ENCODE results near the gene ROS1.
"Not testable (repeated sequence)": the region's sequence is repeated elsewhere in the genome, so short reads cannot be mapped to it uniquely, and the experiment has no call there.

Gene ROS1

DNA sequence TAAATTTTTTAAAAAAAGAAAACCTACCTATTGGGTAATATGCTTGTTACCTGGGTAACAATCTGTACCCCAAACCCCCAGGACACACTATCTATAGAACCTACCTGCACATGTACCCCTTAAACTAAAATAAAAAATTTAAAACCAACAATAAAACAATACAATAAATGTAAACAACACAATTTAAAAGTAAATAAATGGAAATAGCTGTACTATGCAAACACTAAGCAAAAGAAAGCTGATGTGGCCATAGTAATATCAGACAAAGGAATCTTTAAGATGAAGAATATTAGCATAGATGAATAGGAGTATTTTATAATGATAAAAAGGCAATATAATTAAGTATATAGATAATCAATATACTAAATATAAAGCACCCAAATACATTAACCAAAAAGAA, 50.3 kb downstream of the ROS1 start:
- no peak for DNase-seq

DNA sequence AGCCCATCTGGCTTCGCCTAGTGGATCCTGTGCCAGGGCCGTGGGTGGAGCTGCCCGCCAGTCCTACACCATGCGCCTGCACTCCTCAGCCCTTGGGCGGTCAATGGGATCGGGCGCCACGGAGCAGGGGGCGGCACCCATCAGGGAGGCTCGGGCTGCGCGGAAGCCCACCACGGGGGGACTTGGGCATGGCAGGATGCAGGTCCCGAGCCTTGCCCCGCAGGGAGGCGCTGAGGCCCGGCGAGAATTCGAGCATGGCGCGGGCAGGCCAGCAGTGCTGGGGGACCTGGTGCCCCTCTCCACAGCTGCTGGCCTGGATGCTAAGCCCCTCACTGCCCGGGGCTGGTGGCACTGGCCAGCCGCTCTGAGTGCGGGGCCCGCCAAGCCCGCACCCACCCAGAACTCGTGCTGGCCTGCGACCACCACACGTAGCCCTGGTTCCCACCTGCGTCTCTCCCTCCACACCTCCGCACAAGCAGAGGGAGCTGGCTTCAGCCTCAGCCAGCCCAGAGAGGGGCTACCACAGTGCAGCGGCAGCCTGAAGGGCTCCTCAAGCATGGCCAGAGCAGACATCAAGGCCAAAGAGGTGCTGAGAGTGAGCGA, 52.4 kb downstream of the ROS1 start:
- DNase-seq = no peak

DNA sequence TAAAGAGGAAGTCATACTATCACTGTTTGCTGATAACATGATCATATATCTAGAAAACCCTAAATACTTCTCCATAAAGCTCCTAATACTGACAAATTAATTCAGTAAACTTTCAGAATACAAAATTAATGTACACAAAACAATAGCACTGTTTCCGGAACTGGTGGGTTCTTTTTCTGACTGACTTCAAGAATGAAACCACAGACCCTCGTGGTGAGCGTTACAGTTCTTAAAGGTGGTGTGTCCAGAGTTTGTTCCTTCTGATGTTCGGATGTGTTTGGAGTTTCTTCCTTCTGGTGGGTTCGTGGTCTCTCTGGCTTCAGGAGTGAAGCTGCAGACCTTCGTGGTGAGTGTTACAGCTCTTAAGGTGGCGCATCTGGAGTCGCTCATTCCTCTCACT, 53.5 kb downstream of the ROS1 start:
- DNase-seq = not testable (repeated sequence)

DNA sequence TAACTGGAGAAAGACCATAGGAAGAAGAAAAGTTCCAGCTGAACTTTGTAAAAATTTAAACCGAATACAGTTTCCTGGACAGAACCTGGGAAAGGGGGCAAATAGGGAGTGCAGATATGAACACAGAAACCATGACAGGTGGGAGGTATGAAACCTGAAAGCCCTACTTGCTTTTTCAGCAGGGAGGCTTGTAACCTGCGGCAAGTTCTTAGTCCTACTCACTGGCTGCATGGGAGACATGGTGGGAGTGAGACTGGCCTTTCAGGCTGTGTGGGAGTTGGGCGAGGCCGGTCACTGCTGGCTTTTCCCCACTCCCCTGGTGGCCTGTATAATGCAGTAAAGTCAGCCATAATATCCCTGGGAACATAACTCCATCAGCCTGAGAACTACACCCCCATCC, 54.2 kb downstream of the ROS1 start:
- DNase-seq = no peak

DNA sequence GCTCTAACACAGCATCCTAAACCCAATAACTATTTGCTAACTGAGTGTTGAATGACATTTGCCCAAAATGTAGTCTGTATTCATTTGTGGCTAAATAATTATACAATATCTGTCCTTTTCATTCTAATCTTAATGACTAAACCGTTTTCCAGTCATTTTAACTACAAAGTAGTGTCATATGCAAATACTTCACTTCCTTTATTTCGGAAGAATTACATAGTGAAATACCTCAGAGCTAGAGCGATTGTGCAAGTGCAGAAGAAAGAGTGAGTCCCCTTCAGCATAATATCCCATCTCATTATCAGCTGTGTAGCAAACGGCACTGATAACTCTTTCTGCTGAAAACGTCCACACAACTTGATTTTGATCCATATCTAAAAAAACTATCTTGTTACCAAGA, 66.2 kb downstream of the ROS1 start:
- no peak for DNase-seq

DNA sequence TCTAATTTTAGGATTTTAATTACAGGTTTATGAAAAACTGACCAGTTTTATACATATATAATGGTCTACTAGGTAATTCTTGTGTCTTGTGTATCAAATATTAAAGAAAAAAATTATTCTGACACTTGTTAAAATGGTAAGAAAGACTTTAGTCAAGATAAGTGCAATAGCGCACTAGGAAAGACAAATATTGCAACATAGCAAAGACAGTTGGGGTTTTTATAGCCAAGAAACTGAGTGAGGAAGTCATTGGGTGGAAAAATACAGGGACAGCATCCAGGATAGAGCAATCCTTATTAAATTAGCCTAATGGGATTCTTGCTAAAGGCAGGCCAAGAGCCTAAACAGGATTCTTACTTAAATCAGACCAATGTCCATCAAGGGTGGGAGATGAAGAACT, 71.1 kb downstream of the ROS1 start:
- no peak for DNase-seq

DNA sequence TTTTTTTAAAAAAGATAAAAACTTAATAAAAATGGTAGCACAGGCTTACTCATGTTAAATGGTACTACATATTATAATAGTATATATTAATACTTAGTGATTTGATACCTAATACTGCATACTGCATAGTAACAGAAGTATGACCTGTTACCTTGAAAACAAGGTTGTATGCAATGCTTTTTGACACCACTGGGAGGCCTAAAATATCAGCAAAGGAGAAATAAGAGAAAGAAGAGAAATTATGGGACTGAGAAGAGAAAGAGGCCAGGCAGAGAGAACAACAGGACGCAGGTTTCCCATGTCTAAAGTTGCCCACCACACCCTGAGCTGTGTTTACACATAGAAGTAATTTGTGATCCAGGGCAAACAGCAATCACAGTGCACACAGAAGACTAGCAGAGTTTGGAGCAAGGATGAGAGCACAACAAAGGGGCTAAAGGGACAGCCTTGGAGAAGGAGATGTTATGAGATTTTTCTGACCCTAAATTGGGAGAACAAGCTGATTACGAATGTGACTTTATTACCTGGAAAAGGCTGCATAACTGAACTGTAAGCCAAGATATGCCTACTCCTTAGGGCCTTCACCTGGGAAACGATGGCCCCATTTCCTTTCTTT, 73.2 kb downstream of the ROS1 start:
- peak; percentile 30 for DNase-seq

DNA sequence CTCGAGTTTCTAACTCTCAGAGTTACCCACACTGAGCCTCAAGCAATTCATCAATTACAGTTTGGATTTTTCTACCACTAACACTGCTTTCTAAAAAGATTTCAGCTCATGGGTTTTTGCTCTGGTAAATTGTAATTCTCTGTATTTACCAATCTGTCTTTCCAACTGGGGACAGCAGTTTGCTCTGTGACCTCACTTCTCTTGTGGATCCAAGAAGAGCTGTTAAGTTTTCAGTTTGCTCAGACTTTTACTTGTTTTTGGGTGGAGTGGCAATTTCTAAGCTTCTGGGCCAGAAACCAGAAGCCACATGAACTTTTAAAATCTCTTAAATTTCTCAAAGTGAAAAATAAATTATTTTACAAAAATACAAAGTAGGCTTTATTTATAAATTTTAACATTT, 74.2 kb downstream of the ROS1 start:
- no peak for DNase-seq

DNA sequence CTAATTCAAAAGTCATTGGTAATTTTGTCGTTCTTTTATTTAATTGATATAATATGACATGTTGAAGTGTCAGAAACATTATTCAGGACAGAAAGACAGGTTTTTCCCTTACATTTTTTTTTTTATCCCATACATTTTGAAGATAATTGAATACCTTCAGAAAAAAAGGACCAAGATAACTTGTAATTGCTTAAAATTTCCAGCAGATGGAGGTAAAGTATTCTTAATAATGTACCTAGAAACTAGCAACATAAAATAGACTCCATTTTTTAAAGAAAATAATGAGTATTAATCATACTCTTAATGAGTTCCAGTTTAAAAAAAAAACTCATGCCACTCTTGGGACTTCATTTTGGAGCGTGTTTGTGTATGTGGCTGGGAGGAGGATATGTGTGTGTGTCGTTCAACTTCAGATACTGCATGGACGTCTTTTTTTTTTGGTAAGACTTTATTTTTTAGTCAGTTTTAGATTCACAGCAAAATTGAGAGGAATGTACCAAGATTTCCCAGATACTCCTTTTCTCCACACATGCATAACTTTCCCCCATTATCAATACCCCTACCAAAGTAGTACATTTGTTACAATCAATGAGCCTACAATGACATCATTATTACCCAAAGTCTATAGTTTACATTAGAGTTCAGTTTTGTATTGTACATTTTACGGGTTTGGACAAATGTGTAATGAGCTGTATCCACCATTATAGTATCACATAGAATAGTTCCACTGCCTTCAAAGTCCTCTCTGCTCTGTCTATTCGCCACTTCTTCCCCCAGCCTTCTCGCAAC, 79.4 kb downstream of the ROS1 start:
- peak; percentile 40 for DNase-seq

DNA sequence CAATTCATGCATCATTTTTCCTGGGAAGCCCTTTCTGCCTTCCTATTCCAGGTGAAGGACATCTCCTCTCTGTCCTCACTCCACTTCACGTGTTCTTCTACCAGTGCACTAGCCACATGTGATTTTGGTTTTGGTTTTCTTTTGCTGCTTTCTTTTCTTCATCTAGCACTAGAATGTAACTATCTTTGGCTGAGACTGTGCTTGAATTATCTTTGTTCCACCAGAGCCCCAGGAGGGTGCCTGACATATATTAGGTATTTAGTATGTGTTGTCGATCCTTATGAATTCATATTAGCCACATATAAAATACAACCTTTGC, 80.5 kb downstream of the ROS1 start:
- no peak for DNase-seq

DNA sequence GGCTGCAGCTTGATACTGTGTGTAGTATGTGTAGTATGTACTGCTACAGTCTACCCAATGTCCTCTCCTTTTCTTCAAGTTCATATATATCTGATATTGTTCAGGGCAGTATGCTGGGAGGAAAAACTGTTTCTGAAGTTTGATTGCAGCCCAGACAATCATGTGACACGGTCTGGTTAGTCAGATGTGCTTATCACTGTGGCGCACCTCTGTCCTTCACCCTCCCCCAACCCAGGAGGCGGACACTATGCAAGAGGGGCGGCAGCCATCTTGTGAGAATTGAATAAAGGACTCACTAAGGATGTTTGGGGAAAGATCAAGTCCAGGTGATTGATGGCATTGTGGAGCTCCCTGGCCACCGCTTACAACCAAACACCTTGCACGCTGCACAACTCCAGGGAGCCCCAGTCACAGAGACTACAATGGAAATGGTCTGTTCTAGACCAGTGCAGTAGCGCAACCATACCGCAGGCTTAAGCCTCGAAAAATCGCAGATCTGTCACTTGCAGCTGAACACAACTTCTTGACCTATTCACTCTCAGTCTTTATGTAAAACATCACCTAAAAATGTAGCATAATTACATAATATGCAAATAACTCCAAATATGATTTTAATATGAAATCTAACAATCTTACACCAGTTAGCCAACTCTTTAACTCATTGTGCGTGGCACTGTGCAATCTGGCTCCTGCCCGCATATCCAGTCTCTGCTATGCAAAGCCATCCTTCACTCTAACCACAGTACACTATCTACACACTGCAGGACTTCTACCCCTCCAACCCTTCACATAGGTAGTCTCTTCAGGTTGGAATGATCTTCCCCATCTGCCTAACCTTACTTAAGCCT, 81.1 kb downstream of the ROS1 start:
- DNase-seq = no peak

DNA sequence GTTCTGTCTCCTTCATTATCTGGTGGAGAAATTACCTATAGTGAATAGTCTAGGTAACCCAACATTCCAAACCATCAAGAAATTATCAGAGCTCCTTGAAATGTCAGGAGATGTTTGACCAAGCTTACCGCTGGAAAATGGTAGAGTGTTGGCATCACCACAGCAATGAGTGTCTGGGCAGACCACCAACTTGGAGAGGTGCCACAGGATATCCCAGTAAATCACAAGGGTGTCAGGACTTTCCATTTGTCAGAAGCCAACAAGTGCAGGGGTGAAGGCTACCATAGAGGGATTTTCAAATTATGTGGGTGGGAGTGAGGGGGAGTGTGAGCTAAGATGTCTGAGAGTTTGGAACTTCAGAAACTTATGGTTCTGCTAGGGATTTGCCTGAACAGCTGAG, 87.2 kb downstream of the ROS1 start:
- no peak for DNase-seq

DNA sequence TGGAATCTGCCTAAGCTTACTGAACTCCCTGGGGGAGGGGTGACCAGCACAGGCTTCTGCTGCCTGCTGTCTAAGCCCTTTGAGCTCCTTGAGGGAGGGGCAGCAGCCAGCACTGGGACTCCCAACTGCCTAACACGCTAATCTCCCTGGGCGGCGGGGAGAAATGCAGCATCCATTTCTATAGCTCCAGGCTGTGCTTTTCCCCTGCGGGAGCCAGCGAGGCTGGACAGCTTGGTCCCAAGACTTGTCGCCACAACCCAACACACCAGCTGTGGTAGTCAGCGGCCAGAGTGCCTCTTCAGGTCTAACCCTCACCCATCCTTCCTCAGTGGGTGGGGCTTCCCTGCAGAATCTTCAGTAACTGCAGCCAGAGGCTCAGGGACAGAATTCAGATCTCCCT, 95.8 kb downstream of the ROS1 start:
- no peak for DNase-seq

DNA sequence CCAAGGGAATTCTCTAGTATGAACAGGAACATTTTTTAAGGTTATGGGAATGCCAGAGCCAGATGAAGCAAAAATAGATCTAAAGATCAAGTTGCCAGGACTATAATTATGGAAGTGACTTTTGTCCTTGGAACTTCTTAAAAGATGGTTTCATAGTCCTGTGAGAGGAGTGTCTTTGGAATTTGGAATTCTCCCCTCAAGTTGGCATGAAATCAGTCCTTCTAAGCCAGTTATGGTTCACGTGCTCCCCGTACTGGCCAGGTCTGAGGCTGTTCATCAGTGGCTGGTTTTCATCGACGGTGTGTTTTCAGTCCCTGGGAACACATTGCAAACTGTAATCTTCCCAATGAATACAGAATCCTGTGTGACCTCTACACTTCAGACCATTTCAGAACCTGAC, 97.2 kb downstream of the ROS1 start:
- DNase-seq = no peak

DNA sequence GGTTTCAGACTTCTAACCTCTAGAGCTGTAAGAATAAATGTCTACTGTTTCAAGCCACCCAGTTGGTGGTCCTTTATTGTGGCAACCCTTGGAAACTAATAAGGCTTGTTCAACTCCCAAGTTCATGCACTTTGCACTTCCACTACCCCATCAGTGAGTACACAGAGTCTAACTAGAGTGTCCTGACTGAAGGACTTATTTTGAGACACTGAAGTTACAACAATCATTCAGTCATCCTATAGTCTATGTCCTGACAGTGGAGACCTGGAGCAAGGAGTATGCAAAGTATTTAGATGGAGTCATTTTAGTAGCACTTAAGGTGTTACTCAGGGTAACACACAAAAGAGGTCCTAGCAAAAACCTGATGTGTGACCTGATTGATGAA, 97.7 kb downstream of the ROS1 start:
- DNase-seq = no peak

DNA sequence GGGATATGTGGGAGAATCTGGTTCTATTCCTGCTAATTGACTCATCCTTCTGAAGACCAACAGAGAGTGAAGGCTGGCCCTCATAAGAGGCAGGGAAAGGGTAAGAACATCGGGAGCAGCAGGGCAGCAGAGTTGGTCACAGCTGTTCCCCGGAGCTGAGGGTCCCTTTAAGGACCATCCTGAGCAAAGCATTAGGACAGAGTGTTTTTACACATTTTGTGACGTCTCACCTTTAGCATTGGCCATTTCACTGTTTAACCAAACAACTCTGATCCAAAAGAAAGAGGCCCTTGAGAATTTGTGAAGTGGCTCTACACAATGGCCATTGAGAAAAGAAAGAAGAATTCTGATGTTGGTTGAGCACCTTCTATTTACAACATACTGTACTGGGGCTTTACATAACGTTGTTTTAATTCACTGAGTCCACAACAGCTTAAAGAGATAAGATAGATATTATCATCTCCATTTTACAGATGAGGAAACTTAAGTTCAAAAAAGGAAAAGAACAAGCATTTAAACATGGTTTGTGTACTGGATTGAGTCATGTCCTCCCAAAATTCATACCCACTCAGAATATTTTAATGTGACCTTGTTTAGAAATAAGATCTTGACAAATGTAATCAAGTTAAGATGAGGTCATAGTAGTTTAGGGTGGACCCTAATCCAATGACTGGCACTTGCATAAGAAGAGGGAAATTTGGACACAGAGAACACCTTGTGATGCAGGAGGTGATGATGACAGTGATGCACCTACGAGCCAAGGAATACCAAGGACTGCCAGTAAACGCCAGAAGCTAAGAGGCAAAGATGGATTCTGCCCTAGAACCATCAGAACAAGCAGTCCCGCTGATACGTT, 98.4 kb downstream of the ROS1 start:
- DNase-seq = no peak

DNA sequence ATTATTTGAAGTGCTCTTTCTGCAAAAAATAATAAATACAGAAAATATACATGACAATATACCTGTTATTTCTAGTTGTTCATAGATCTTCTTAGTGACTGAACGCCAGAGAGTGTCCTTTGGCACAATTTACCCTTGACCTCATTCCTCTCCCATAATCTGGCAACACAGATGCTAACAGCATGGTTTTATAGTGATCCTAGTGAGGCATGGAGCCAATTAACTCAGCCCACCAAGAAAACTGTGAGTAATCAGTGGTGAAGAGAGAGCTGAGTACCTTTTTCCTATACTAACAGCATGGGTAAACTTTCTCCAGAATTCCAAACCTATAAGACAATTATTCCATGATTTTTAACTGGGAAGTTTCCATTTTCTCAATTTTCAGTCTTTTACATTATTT, 99.3 kb downstream of the ROS1 start:
- peak; percentile 3 for DNase-seq

DNA sequence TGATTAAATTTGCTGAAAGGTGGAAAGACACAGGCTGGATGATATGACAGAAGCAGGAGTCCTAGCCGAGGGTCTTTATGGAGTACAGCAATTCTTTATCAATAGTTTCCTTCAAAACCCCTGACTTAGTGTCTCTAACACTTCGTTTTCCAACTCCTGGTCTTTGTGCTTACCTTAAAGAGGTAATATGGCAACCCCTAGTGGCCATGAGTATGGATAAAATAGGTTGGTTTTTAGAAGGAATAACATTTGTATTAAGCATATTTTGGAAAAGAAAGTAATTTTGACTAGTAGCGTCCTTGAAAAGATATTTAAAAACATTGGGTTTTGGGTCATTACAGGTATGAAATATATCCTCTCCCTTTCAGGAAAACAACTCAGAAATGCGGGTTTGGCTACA, 108.5 kb downstream of the ROS1 start:
- DNase-seq = peak; percentile 7

DNA sequence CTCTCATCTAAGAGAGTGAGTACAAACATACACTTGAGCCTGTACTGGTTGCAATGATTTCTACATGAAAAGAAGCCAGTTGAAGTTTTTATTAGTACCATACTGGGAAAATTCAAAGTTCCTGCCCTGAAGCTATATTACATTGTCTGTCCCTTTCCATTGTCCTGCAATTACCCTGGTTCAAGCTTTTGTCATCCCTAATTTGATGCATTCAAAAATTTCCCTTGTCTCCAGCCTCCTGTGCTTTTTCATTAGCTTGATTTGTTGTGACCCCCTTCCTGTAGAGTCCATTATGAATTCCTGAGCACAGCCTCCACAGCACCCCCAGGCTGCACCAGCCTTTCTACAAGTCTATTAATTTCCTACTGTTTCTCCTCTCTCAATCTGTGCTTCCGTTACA, 114.0 kb downstream of the ROS1 start:
- DNase-seq = no peak

DNA sequence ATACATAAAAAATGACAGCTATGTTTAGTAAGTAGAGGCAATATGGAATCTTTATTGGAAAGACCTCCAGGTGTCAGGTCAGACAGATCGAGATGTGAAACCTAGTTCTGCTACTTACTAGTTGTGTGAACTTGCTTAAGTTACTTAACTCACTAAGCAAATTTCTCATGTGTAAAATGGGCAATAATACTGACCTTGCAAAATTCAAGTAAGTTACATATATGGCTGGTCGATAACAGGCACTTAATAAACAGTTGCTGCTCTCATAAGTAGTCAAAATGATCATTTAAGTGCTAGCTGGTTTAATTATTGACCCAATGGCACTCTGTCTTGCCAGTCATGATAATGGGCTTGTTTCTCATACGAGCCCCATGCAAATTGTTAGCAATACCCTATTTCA, 114.4 kb downstream of the ROS1 start:
- DNase-seq = no peak

DNA sequence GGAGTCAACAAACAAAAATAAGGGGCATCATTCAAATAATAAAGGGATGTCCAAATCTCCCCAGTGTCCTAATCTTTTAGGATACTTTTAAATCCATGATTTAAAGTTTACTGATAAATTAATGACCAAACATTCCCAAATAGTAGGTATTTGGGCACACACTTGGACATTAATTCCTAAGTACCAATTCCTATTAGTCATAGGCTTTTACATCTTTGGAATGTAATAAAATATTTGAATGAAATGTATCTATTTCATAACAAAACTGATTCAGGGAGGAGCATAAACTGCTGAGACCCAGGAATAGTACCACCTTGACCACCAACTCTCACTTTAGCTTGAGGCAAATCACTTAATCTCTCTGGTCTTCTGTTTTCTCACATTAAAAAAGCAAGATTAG, 116.1 kb downstream of the ROS1 start:
- DNase-seq = no peak

DNA sequence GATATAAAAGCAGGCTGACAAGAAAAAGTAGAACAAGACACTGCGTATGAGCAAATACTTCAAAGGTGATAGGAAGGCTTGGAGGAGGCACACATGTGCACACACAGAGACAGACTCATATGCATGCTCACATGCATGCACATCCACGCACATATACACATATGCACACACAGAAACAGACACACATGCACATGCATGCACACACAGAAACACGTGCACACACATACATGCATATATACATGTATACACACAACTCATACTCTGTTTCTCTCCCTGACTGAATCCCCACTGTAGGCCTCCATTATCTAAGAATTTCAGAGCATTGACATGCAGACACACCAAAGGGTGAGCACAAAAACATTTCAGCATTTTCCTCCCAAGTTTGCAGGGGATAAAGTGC, 116.7 kb downstream of the ROS1 start:
- DNase-seq = no peak

DNA sequence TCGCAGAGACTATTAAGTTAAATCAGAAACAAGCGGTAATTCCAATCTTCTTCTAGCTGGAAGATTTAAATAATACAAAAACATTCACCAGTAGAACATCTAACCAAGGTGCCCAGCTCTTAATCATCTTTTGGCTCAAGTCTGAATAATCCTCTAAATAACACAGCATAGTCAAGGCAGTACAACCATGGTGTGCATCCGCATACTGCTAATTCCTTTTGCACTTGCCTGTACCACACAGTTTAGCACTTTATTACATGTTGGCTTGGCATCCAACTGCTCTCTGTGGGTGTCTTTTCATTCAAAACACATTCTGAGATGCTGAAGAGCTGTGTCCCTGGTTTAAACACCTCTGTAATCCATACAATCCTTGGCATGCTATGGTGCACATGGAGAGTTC, 118.1 kb downstream of the ROS1 start:
- no peak for DNase-seq

Data from fibroblast of skin of right biceps (primary cell).